Adrenal gland (tissue), 12 donors: ENCODE data around the gene CRNKL1. TPM values are rescaled to one million over a fixed set of nuclear protein-coding genes. Genes with fewer than 3 reads are reported as not detected.
A peak's percentile ranks its signal among the peaks of the same experiment; 100 is the strongest.

Experiments
- DNase-seq, 7 donors: peaks; one replicate each; pipeline ENCODE4 v3.0.0-alpha.2; 2019 to 2020
- H3K27ac ChIP-seq, 5 donors: fragments of 200-600 bp; sonication (generic) in 4 of 5; 1 replicate in 3 of 5; 2 replicates in 2 of 5; pipeline versions ENCODE4 v1.5.1 to v1.8.0; 2016 to 2020; ENCODE audit warnings: mild to moderate bottlenecking in 1 of 5
- H3K27me3 ChIP-seq: fragments of 200-600 bp; 2 replicates; pipeline ENCODE4 v1.8.0; 2021
- H3K36me3 ChIP-seq, 2 donors: fragments of 200-600 bp; replicated peaks in 1 of 2; 1 replicate in 1 of 2; 2 replicates in 1 of 2; pipeline versions ENCODE4 v1.5.1 to v1.8.0; 2018 to 2022
- H3K4me1 ChIP-seq, 2 donors: fragments of 200-600 bp; replicated peaks in 1 of 2; 1 replicate in 1 of 2; 2 replicates in 1 of 2; pipeline versions ENCODE4 v1.5.1 to v1.8.0; 2018 to 2021
- H3K4me3 ChIP-seq, 4 donors: fragments of 200-600 bp; sonication (generic) in 3 of 4; one replicate each; pipeline ENCODE4 v1.5.1; 2016 to 2018
- H3K9me3 ChIP-seq, 3 donors: fragments of 200-600 bp; sonication (generic) in 1 of 3; replicated peaks in 1 of 3; 1 replicate in 2 of 3; 2 replicates in 1 of 3; pipeline versions ENCODE4 v1.5.1 to v1.8.0; 2016 to 2021
- CTCF ChIP-seq, 6 experiments: fragments of 450-650 bp in 4 of 6; fragments of 200-600 bp in 2 of 6; sonication (generic) in 1 of 6; IDR thresholded peaks; 1 replicate in 5 of 6; 2 replicates in 1 of 6; pipeline versions ENCODE4 v1.5.1 to v1.8.0; 2016 to 2021; ENCODE audit warnings: antibody characterized with exemption in 6 of 6, mild to moderate bottlenecking in 2 of 6, moderate library complexity in 1 of 6
- POLR2A ChIP-seq, 2 donors: fragments of 450-650 bp; IDR thresholded peaks; one replicate each; pipeline ENCODE4 v1.6.1; 2017; ENCODE audit warnings: antibody characterized with exemption in 2 of 2, mild to moderate bottlenecking in 2 of 2, moderate library complexity in 1 of 2
- WGBS, 4 donors: extraction: QIAGEN DNeasy Blood & Tissue Kit in 2 of 4; methylation state at CpG; one replicate each; pipeline versions ENCODE4 v1.1.5 to v1.1.7; 2013 to 2017; 5-methylcytosine and 5-hydroxymethylcytosine counted together
- intact Hi-C, 2 donors: fragments of 100-400 bp; cut with DNase I; formaldehyde crosslinking; loops; one replicate each; pipeline versions ENCODE4 v1.14.1 to v1.15.0; 2022 to 2023
- polyA plus RNA-seq, 3 donors: library from polyadenylated mRNA; stranded (reverse); fragments of 200-250 nt in 2 of 3; fragments of 350-450 nt in 1 of 3; fragmentation: Illumina TruSeq in 1 of 3; extraction: RNeasy Lipid Tissue Mini Kit (QIAGEN cat#74804) in 1 of 3; gene quantifications; one replicate each; pipeline ENCODE4 v1.2.3, GENCODE V29; 2013 to 2014
- total RNA-seq, 9 donors: library from RNA; depleted of rRNA in 4 of 9; stranded (reverse); fragments of >200 nt in 4 of 9; fragments of 120-200 nt in 1 of 9; fragmentation: NEBNext Ultra II Directional in 1 of 9; extraction: Animal tissue kit (Norgen Biotek cat#: 25700) in 1 of 9; gene quantifications; one replicate each; pipeline versions ENCODE4 v1.1.0 to v1.2.4, GENCODE V29; 2013 to 2023
- donor health status: healthy with polysubstance abuse.
- donor health status: Bipolar disorder and iron deficiency.
- donor health status: DM: yes; HTN: yes; CAD: no.
- donor health status: DM: no; HTN: no; CAD: no.
- donor health status: DM: no; HTN: no; CAD: no.
- donor health status: DM: yes; HTN: yes; CAD: no.

The CRNKL1 gene
- total and polyA plus RNA-seq, 12 donors = 9.6 to 32.0 (median 18.7) TPM

- Histone ChIP-seq H3K27me3 (no peaks in the 10 kb centered on the region), H3K4me1 (peaks cover 5 to 36% of the 10 kb centered on the region in 2 donors), H3K9me3 (no peaks in the 10 kb centered on the region), H3K27ac (no peak overlapping the region), H3K36me3 (peaks cover 0 to 5% of the 10 kb centered on the region in 2 donors), H3K4me3 (no peak overlapping the region)
- no peak for DNase-seq
- whole genome bisulfite sequencing, 4 donors = 49 to 75% (median 67%) methylated on average over 2 of the region's 2 CpGs
- intact Hi-C loops = loop anchor here in 1 of 2 donors (5.0 kb wide), 1 partner anchor 33 kb away; the partner anchor contains the start of genes CFAP61 and CRNKL1
- TF ChIP-seq CTCF (IDR thresholded peaks at IDR 0.05) (no peak), POLR2A (IDR thresholded peaks at IDR 0.05) (no peak)
Observed at GRCh38 chr20:20019123-20019522, 33.1 kb downstream of the CRNKL1 start.

- H3K27me3 ChIP-seq = no peaks in the 10 kb centered on the region
- H3K9me3 ChIP-seq = no peaks in the 10 kb centered on the region
- DNase-seq = no peak
- H3K36me3 ChIP-seq = peaks cover 0 to 5% of the 10 kb centered on the region in 2 donors
- H3K4me3 ChIP-seq = peak overlapping the region in 1 of 4 donors; percentile 97
- H3K4me1 ChIP-seq = peaks cover 5 to 36% of the 10 kb centered on the region in 2 donors
- 84 to 91% (median 86%) methylated on average over 8 of the region's 8 CpGs for WGBS, 4 donors
- intact Hi-C loops = loop anchor here in 1 of 2 donors (5.0 kb wide), 1 partner anchor 34 kb away; the partner anchor contains the start of genes CFAP61 and CRNKL1
- TF ChIP-seq CTCF (IDR thresholded peaks at IDR 0.05) = no peak
- TF ChIP-seq POLR2A (IDR thresholded peaks at IDR 0.05) = no peak
- no peak overlapping the region for H3K27ac ChIP-seq
Observed at GRCh38 chr20:20018366-20018765, 33.9 kb downstream of the CRNKL1 start.

- no peaks in the 10 kb centered on the region for H3K36me3 ChIP-seq
- 3 to 11% (median 6%) methylated on average over 5 to 17 of the region's 17 CpGs for WGBS, 4 donors
- peaks cover 5 to 36% of the 10 kb centered on the region in 2 donors for H3K4me1 ChIP-seq
- DNase-seq = no peak
- TF ChIP-seq CTCF (IDR thresholded peaks at IDR 0.05) (no peak), POLR2A (IDR thresholded peaks at IDR 0.05) (no peak)
- H3K27me3 ChIP-seq = no peaks in the 10 kb centered on the region
- peak overlapping the region; percentile 78 to 97 (median 90) for H3K4me3 ChIP-seq
- H3K27ac ChIP-seq = peak overlapping the region in 2 of 5 donors; percentile 63 to 70
- no peaks in the 10 kb centered on the region for H3K9me3 ChIP-seq
- intact Hi-C loops = loop anchor here in 1 of 2 donors (5.0 kb wide), 1 partner anchor 34 kb away; the partner anchor contains the start of genes CFAP61 and CRNKL1
Observed at GRCh38 chr20:20017844-20018185, 34.5 kb downstream of the CRNKL1 start.

GRCh38 chr20:20017001-20017843 lies 35.0 kb downstream of the CRNKL1 start, which contains the start of gene NAA20:
TSS of gene NAA20 (plus strand) at chr20:20017362. CDS start at chr20:20017397, 35 bp downstream.
- peak; percentile 92 to 97 (median 95) for DNase-seq
- peaks cover 5 to 34% of the 10 kb centered on the region in 2 donors for H3K4me1 ChIP-seq
- 0 to 1% (median 1%) methylated on average over 13 to 81 of the region's 81 CpGs for WGBS, 4 donors

More at GRCh38 chr20:20017001-20017843, 35.0 kb downstream of the CRNKL1 start, which contains the start of gene NAA20:
- TF ChIP-seq CTCF (IDR thresholded peaks at IDR 0.05) = peak; percentile 64 to 95 (median 84)
- peak in 1 of 2 donors; percentile 53 for TF ChIP-seq POLR2A (IDR thresholded peaks at IDR 0.05)
- intact Hi-C loops = loop anchor here in 1 of 2 donors (5.0 kb wide), 1 partner anchor 35 kb away; the partner anchor contains the start of genes CFAP61 and CRNKL1
- Histone ChIP-seq H3K36me3 (no peaks in the 10 kb centered on the region), H3K4me3 (peak within 1 kb of the TSS; percentile 78 to 97 (median 90)), H3K9me3 (no peaks in the 10 kb centered on the region), H3K27ac (peak within 1 kb of the TSS in 4 of 5 donors; percentile 59 to 77 (median 66)), H3K27me3 (no peaks in the 10 kb centered on the region)
